Measurements from ENCODE around the gene ELF2.

DNA sequence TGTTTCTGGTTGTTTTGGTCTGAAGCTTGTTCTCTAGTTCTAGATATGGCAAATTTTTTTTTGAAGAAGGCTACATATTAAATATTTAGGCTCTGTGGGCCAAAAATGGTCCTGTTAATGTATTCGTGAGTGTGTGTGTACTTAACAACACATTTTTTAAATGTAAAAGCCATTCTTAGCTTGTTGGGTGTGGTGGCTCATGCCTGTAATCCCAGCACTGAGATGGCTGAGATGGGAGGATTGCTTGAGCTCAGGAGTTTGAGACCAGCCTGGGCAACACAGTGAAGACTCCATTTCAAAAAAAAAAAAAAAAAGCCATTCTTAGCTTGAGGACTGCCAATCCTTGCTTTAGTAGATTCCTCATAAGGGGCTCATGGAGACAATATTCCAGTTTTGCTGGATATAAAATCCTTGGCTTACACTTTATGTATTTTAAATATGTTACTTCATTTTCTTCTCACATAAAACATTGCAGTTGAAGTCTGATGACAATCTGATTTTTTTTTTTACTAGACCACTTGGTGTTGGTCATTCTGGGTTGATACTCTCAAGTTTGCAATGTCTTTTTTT is 138.1 kb downstream of the ELF2 start:
- TF ChIP-seq, protein P1, sequence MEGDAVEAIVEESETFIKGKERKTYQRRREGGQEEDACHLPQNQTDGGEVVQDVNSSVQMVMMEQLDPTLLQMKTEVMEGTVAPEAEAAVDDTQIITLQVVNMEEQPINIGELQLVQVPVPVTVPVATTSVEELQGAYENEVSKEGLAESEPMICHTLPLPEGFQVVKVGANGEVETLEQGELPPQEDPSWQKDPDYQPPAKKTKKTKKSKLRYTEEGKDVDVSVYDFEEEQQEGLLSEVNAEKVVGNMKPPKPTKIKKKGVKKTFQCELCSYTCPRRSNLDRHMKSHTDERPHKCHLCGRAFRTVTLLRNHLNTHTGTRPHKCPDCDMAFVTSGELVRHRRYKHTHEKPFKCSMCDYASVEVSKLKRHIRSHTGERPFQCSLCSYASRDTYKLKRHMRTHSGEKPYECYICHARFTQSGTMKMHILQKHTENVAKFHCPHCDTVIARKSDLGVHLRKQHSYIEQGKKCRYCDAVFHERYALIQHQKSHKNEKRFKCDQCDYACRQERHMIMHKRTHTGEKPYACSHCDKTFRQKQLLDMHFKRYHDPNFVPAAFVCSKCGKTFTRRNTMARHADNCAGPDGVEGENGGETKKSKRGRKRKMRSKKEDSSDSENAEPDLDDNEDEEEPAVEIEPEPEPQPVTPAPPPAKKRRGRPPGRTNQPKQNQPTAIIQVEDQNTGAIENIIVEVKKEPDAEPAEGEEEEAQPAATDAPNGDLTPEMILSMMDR (IDR thresholded peaks at IDR 0.05), result no peak
- TF ChIP-seq POLR2AphosphoS5 (IDR thresholded peaks at IDR 0.05; ENCODE audit: low read depth, low read length), result no peak; the same call in 1 of the 2 replicates
- no peak for TF ChIP-seq TCF7L2 (IDR thresholded peaks at IDR 0.05; ENCODE audit: low read depth, low read length)

Data from Panc1 (cell line).